ENCODE data around the gene BCO2.
"Not testable (repeated sequence)": the region's sequence is repeated elsewhere in the genome, so short reads cannot be mapped to it uniquely, and the experiment has no call there.

DNA sequence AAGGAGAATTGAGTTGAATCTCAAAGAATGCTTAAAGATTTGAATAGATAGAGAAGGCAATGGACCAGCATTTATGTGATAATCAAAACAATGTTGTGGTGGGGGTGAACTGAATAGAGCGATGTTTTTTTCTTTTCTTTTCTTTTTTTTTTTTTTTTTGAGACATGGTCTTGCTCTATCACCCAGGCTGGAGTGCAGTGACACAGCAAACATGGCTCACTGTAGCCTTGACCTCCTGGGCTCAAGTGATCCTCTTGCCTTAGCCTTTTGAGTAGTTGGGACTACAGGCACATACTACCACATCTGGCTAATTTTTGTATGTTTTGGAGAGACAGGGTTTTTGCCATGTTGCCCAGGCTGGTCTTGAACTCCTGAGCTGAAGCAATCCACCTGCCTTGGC, 13.1 kb upstream of the BCO2 start:
- TF ChIP-seq POLR2A (IDR thresholded peaks at IDR 0.05) = not testable (repeated sequence)
- TF ChIP-seq, protein P1, sequence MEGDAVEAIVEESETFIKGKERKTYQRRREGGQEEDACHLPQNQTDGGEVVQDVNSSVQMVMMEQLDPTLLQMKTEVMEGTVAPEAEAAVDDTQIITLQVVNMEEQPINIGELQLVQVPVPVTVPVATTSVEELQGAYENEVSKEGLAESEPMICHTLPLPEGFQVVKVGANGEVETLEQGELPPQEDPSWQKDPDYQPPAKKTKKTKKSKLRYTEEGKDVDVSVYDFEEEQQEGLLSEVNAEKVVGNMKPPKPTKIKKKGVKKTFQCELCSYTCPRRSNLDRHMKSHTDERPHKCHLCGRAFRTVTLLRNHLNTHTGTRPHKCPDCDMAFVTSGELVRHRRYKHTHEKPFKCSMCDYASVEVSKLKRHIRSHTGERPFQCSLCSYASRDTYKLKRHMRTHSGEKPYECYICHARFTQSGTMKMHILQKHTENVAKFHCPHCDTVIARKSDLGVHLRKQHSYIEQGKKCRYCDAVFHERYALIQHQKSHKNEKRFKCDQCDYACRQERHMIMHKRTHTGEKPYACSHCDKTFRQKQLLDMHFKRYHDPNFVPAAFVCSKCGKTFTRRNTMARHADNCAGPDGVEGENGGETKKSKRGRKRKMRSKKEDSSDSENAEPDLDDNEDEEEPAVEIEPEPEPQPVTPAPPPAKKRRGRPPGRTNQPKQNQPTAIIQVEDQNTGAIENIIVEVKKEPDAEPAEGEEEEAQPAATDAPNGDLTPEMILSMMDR (IDR thresholded peaks at IDR 0.05 in 4 of 5, conservative IDR thresholded peaks at IDR 0.05 in 1 of 5) = not testable (repeated sequence)
